HG03342 (cell line): ENCODE measurements around the gene KLHL40.

Source experiments
- ATAC-seq: cut with Tn5 transposase; IDR thresholded peaks from one replicate; pipeline ENCODE4 v1.9.1; 2021; ENCODE audit warnings: mild to moderate bottlenecking, moderate library complexity; ENCODE audit not compliant: unreplicated experiment

KLHL40 gene

DNA sequence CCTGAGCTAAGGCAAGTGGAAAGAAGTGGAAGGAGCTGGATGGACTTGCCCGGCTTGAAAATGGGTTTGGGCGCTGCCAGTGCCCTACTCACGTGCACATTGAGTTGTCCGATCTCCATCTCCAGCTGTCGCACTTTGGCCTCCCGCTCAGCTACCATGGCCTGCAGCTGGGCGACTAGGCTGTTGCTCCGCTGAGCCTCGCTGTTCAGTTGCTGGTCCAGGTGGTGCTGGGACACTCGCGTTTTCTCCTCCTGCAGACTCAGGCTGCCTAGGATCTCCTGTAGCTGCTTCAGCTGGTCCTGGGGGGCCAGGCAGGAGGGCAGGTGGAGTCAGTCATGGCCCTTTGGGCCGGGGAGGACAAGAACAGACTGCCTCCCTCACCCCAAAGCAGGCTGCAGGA, 50.3 kb downstream of the KLHL40 start:
- ATAC-seq = no peak

DNA sequence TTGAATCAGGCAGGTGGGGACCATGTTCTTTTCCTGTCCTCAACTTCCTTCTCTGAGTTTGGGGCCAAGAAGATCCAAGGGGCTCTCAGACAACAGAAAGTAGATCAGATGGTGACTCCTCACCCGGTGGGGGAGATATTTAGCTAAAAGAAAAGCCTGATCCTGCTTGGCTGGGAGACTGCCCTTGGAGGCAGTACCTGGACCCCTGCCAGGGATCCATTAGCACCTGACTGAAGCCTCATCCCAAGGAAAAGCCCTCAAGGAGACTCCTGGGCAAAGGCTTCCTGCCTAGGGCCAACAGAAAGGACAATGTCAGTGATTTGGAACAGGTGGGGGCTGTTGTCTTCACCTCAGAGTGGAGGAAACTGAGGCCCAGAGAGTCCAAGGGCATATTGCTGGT, 50.7 kb downstream of the KLHL40 start:
- ATAC-seq = no peak

DNA sequence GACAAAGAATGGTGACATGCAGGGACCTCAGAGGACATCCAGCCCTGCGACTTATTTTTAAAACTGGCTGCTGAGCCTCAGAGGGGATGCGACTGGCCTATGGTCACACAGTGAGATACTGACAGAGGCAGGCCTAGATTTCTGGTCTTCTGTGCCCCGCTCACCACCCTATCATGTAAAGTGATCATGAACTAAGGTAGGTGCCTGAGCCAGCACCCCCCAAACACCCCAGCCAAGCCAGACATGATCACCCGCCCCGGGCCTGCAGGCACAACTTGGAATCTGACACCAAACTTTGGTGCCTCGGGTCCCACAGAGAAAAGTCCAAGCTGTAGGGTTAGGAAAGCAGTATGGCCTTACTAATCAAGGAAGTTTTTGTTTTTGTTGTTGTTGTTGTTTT, 51.2 kb downstream of the KLHL40 start:
- no peak for ATAC-seq

DNA sequence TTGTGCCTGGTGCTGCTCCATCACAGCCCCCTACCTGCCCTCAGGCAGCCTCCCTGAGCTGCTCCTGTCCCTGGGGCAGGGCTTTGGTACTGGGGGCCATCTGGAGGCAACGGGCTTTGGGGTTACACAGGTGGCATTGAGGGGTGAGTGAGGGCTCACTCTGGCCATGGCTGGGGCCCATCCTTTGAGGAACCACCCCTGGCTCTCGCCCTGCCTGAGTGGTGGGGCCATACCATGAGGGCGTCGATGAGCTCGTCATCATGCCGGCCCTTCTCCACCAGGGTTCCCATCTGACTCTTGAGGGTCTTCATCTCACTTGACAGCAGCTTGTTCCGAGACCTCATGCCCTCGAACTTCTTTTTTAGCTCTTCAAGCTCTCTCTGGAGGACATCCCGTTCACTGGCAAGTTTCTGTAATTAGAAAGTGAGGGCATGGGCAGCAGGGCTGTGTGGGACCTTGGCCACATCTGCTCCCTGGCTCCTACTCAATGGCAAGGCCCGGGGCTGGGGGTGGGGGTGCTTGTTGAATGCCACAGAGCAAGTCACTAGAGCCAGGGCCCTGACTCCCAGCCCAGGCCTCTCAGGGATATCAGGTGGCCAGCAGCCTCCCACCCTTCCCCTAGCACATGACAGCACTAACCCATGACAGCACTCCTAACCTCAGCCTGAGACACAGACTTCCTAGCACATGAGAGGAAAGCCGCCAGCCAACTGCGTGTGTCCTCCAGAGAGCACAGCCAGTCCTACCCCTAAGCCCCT, 54.2 kb downstream of the KLHL40 start:
- no peak for ATAC-seq

DNA sequence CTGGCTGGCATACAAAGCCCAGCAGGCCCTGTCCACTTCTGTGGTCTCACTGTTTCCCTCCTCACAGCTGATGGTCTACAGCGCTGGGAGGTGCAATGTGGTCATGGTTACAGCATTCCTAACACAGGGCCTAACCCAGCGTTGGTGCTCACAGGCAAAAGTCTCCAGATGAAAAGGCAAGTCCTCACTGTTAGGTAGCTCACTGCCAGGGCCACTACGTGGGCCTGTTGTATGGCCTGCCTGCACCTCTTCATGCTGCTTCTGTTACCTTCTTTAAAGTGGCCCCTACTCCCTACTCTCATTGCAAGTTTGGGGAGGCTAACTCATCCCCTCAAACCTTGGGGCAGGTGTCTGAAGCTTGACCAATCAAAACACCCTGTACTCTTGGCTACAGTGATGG, 56.5 kb downstream of the KLHL40 start:
- ATAC-seq = no peak
